C4-2B (cell line): Measurements from ENCODE around the gene SIRT2.

ENCODE experiments used
- ZFX ChIP-seq: fragments of 450-650 bp; IDR thresholded peaks from 2 replicates; pipeline ENCODE4 v1.6.1; 2017
- TF ChIP-seq, protein P1 (sequence below): fragments of 450-650 bp; conservative IDR thresholded peaks from 2 replicates; pipeline ENCODE4 v1.5.1; 2017; ENCODE audit warnings: mild to moderate bottlenecking

DNA sequence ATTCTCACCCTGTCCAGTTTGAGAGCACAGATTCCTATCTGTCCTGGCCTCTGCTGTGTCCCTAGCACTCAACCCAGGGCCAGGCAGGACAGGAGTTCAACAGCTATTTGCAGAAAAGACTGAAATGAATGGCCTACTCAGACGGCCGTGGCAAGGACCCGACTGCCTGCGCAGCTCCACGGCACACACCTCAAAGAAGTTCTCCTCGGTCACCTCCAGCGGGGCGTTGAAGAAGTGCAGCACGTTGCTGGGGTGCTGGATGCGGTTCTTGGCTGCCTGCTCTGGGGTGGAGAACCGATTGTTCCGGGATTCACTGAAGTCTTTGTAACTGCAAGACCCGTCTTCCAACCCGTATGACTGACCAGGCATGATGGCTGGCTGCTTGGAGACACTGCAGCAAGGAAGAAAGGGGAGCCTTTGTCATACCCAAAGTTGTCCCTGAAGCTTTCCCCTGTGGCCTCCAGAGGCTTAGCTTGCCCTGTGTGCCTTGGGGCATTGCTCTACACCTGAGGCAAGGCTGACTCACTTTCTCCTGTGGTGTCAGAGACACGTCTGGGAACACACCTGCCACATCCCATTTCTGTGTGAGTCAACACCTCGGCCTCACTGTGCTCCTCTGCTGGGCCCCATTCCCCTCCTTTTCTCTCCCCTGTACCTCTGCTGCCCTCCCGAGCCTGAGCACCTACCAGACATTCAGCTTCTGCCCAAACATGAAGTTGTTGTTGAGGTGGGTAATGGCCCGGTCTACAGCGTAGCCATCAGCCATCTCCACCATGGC is 61.0 kb downstream of the SIRT2 start:
- TF ChIP-seq, protein P1, sequence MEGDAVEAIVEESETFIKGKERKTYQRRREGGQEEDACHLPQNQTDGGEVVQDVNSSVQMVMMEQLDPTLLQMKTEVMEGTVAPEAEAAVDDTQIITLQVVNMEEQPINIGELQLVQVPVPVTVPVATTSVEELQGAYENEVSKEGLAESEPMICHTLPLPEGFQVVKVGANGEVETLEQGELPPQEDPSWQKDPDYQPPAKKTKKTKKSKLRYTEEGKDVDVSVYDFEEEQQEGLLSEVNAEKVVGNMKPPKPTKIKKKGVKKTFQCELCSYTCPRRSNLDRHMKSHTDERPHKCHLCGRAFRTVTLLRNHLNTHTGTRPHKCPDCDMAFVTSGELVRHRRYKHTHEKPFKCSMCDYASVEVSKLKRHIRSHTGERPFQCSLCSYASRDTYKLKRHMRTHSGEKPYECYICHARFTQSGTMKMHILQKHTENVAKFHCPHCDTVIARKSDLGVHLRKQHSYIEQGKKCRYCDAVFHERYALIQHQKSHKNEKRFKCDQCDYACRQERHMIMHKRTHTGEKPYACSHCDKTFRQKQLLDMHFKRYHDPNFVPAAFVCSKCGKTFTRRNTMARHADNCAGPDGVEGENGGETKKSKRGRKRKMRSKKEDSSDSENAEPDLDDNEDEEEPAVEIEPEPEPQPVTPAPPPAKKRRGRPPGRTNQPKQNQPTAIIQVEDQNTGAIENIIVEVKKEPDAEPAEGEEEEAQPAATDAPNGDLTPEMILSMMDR: no peak; the same call in 1 of the 2 replicates
- no peak for TF ChIP-seq ZFX
